Measurements from ENCODE around the gene PDE11A. TPM values are rescaled to one million over a fixed set of nuclear protein-coding genes. Genes with fewer than 3 reads are reported as not detected.

The PDE11A gene
- total RNA-seq, 1 experiment from 2014 or later, result 0.13 TPM

- Histone ChIP-seq H2BK12ac (ENCODE audit: insufficient read length, low read depth, low read length) (no peak overlapping the region), H2BK15ac (ENCODE audit: low read depth, low read length) (no peak overlapping the region), H3K4ac (ENCODE audit: low read depth, low read length) (no peak overlapping the region), H2AK5ac (ENCODE audit: insufficient read length, low read length) (no peak overlapping the region), H3K23ac (ENCODE audit: insufficient read length, low read depth, low read length) (no peak overlapping the region), H4K91ac (ENCODE audit: insufficient read length, low read depth, low read length) (no peak overlapping the region), H3K79me2 (ENCODE audit: insufficient read depth, low read length) (no peaks in the 10 kb centered on the region), H2BK20ac (ENCODE audit: low read depth, low read length, poor library complexity, severe bottlenecking) (no peak overlapping the region), H3K23me2 (ENCODE audit: insufficient read length, low read depth, low read length, poor library complexity, severe bottlenecking) (no peaks in the 10 kb centered on the region), H4K8ac (replicated peaks; ENCODE audit: insufficient read length, low read depth, low read length) (no peak overlapping the region), H3K4me2 (ENCODE audit: insufficient read depth, insufficient read length, low read length) (no peak overlapping the region), H4K20me1 (ENCODE audit: control insufficient read depth, insufficient read depth, insufficient read length) (no peaks in the 10 kb centered on the region), H3K9ac (ENCODE audit: extremely low read depth, insufficient read length, low read length) (no peak overlapping the region), H2BK5ac (ENCODE audit: insufficient read length, low read length) (no peak overlapping the region), H3K56ac (ENCODE audit: insufficient read length, low read depth, low read length) (no peak overlapping the region), H4K5ac (ENCODE audit: insufficient read length, low read depth, low read length) (no peak overlapping the region), H2BK120ac (ENCODE audit: low read depth, low read length, poor library complexity, severe bottlenecking) (no peak overlapping the region), H3K18ac (ENCODE audit: insufficient read length, low read depth, low read length) (no peak overlapping the region), H3K14ac (ENCODE audit: insufficient read depth, low read length) (no peak overlapping the region), H3K9me3 (ENCODE audit: control insufficient read depth, low read depth, low read length) (no peaks in the 10 kb centered on the region), H3K79me1 (ENCODE audit: insufficient read depth, low read depth, low read length, poor library complexity, severe bottlenecking) (no peaks in the 10 kb centered on the region), H3T11ph (ENCODE audit: low read length) (no peak overlapping the region), H2AFZ (ENCODE audit: low read length) (no peak overlapping the region), H3K27me3 (ENCODE audit: insufficient read depth, low read length) (no peaks in the 10 kb centered on the region), H3K27ac (ENCODE audit: insufficient read length, low read depth, low read length) (no peak overlapping the region), H3K4me1 (ENCODE audit: insufficient read depth, low read length) (no peaks in the 10 kb centered on the region)
- no peaks in the 10 kb centered on the region for H3K27me3 Mint-ChIP-seq (ENCODE audit: low read depth)
- H3K4me3 Mint-ChIP-seq, result no peak overlapping the region
- peaks cover 7% of the 10 kb centered on the region in 2 experiments for H3K4me1 Mint-ChIP-seq
- H3K36me3 Mint-ChIP-seq (ENCODE audit: insufficient read depth in 1 of 3, low read depth in 3 of 3), result no peaks in the 10 kb centered on the region
- no peaks in the 10 kb centered on the region for H3K9me3 Mint-ChIP-seq
- DNase-seq, result no peak
- H3K27ac Mint-ChIP-seq, result no peak overlapping the region
- TF ChIP-seq, protein P1, sequence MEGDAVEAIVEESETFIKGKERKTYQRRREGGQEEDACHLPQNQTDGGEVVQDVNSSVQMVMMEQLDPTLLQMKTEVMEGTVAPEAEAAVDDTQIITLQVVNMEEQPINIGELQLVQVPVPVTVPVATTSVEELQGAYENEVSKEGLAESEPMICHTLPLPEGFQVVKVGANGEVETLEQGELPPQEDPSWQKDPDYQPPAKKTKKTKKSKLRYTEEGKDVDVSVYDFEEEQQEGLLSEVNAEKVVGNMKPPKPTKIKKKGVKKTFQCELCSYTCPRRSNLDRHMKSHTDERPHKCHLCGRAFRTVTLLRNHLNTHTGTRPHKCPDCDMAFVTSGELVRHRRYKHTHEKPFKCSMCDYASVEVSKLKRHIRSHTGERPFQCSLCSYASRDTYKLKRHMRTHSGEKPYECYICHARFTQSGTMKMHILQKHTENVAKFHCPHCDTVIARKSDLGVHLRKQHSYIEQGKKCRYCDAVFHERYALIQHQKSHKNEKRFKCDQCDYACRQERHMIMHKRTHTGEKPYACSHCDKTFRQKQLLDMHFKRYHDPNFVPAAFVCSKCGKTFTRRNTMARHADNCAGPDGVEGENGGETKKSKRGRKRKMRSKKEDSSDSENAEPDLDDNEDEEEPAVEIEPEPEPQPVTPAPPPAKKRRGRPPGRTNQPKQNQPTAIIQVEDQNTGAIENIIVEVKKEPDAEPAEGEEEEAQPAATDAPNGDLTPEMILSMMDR (conservative IDR thresholded peaks at IDR 0.05), result no peak
- no CpG with 5 or more reads among the region's 2 CpGs for WGBS (ENCODE audit: extremely low coverage, insufficient read length, low lambda C conversion rate)
These were observed 170.0 kb downstream of the PDE11A start for GRCh38 chr2:177902395-177903163.
